ENCODE results near the gene SMIM7. TPM values are rescaled to one million over a fixed set of nuclear protein-coding genes. Genes with fewer than 3 reads are reported as not detected.
"Not testable (repeated sequence)": the region's sequence is repeated elsewhere in the genome, so short reads cannot be mapped to it uniquely, and the experiment has no call there.

The SMIM7 gene
- total RNA-seq, 2 experiments from 2014 or later, result 44.3 to 47.4 TPM

DNA sequence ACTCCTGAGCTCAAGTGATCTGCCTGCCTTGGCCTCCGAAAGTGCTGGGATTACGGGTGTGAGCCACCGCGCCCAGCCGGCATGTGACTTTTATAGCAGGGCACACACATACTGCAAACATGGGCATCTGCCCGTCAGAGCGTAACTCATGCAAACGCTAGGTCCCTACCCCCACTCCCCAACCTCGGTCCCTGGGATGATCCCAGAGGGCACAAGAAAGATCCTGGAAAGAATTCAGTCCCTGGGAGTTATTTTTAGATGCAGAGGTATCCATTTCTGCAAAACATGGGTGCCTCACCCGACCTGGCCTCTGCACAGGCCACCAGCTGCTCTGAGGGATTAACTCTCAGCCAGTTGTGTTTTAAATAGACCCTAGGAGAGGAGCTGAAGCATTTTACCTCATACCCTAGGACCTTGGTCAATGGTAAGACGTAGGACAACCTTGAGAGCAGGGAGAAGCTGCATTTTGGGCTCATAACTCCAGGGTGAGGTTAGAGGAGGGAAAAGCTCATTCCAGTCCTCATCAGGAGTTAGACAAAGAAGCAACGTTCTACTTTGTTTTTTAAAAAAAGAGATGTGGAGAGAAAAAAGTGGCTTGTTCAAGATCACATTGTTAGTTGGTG, 11.8 kb upstream of the SMIM7 start:
- Histone ChIP-seq H3K27me3 (ENCODE audit: control insufficient read depth in 1 of 2, insufficient read depth in 2 of 2, low read length in 2 of 2) (no peaks in the 10 kb centered on the region), H3K36me3 (ENCODE audit: insufficient read depth, low read length) (no peaks in the 10 kb centered on the region), H3K27ac (ENCODE audit: low read depth in 1 of 2, low read length in 2 of 2) (no peak overlapping the region), H3K4me1 (ENCODE audit: insufficient read depth, low read length) (no peaks in the 10 kb centered on the region), H3K9me3 (ENCODE audit: control insufficient read depth in 1 of 2, insufficient read depth in 1 of 2, low read length in 2 of 2) (no peaks in the 10 kb centered on the region), H3K4me3 (ENCODE audit: low read length) (no peak overlapping the region)
- ChIA-PET POLR2A (no interaction called here), CTCF (no interaction called here)
- H3K9me3 Mint-ChIP-seq, result no peaks in the 10 kb centered on the region
- H3K4me3 Mint-ChIP-seq, result no peak overlapping the region
- no peak for ATAC-seq (ENCODE audit: poor library complexity)
- no peaks in the 10 kb centered on the region for H3K36me3 Mint-ChIP-seq (ENCODE audit: low read depth)
- DNase-seq, result no peak
- no peak overlapping the region for H3K27ac Mint-ChIP-seq
- intact Hi-C loops (cut with DNase I, micrococcal nuclease), result no loop called here
- H3K27me3 Mint-ChIP-seq, result peaks cover 3% of the 10 kb centered on the region
- no peak for TF ChIP-seq CTCF (IDR thresholded peaks at IDR 0.05)
- no peaks in the 10 kb centered on the region for H3K4me1 Mint-ChIP-seq (ENCODE audit: low read depth)

DNA sequence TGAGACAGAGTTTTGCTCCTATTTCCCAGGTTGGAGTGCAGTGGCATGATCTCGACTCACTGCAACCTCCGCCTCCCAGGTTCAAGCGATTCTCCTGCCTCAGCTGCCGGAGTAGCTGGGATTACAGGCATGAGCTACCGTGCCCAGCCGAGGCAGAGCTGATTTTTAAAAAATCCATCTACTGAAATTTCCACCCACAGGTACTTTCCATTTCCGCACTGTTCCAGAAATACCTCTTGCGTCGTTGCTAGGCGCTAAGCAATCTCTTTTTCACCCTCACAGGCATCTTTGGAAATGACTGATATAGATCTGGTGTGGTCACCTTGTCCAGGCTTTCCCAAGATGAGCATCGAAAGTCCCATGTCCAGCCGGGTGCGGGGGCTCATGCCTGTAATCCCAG, 10.3 kb upstream of the SMIM7 start:
- ChIA-PET POLR2A (no interaction called here), CTCF (no interaction called here)
- Histone ChIP-seq H3K4me1 (ENCODE audit: insufficient read depth, low read length) (no peaks in the 10 kb centered on the region), H3K9me3 (ENCODE audit: control insufficient read depth in 1 of 2, insufficient read depth in 1 of 2, low read length in 2 of 2) (no peaks in the 10 kb centered on the region), H3K36me3 (ENCODE audit: insufficient read depth, low read length) (no peaks in the 10 kb centered on the region), H3K27ac (ENCODE audit: low read depth in 1 of 2, low read length in 2 of 2) (no peak overlapping the region), H3K4me3 (ENCODE audit: low read length) (no peak overlapping the region), H3K27me3 (ENCODE audit: control insufficient read depth in 1 of 2, insufficient read depth in 2 of 2, low read length in 2 of 2) (no peaks in the 10 kb centered on the region)
- Mint-ChIP-seq H3K36me3 (ENCODE audit: low read depth) (no peaks in the 10 kb centered on the region), H3K27me3 (no peaks in the 10 kb centered on the region), H3K4me3 (no peak overlapping the region), H3K27ac (no peak overlapping the region), H3K4me1 (ENCODE audit: low read depth) (no peaks in the 10 kb centered on the region), H3K9me3 (no peaks in the 10 kb centered on the region)
- intact Hi-C loops (cut with DNase I, micrococcal nuclease), result no loop called here
- ATAC-seq (ENCODE audit: poor library complexity), result no peak
- DNase-seq, result no peak
- no peak for TF ChIP-seq CTCF (IDR thresholded peaks at IDR 0.05)

DNA sequence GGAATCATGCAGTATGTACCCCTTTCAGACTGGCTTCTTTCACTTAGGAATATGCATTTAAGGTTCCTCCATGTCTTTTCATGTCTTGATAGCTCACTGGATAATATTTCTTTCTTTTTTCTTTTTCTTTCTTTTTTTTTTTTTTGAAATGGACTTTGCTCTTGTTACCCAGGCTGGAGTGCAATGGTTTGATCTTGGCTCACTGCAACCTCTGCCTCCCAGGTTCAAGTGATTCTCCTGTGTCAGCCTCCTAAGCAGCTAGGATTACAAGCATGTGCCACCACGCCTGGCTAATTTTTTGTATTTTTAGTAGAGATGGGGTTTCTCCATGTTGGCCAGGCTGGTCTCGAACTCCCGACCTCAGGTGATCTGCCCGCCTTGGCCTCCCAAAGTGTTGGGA, 8.8 kb upstream of the SMIM7 start:
- H3K27ac Mint-ChIP-seq; CTCF ChIA-PET; H3K36me3 Mint-ChIP-seq (ENCODE audit: low read depth); H3K4me3 ChIP-seq (ENCODE audit: low read length); H3K9me3 Mint-ChIP-seq; H3K27ac ChIP-seq (ENCODE audit: low read depth in 1 of 2, low read length in 2 of 2); intact Hi-C loops (cut with DNase I, micrococcal nuclease); H3K4me1 Mint-ChIP-seq (ENCODE audit: low read depth); H3K4me3 Mint-ChIP-seq; H3K36me3 ChIP-seq (ENCODE audit: insufficient read depth, low read length); H3K27me3 ChIP-seq (ENCODE audit: control insufficient read depth in 1 of 2, insufficient read depth in 2 of 2, low read length in 2 of 2); DNase-seq; POLR2A ChIA-PET; H3K9me3 ChIP-seq (ENCODE audit: control insufficient read depth in 1 of 2, insufficient read depth in 1 of 2, low read length in 2 of 2); H3K27me3 Mint-ChIP-seq; ATAC-seq (ENCODE audit: poor library complexity); H3K4me1 ChIP-seq (ENCODE audit: insufficient read depth, low read length): not testable (repeated sequence)

GRCh38 chr19:16668176-16668575, 8.2 kb upstream of the SMIM7 start:
- H3K4me1 Mint-ChIP-seq (ENCODE audit: low read depth), result peaks cover 4% of the 10 kb centered on the region
- H3K36me3 Mint-ChIP-seq (ENCODE audit: low read depth), result no peaks in the 10 kb centered on the region
- CTCF ChIA-PET, result no interaction called here
- ATAC-seq (ENCODE audit: poor library complexity) (no peak), DNase-seq (no peak)
- Histone ChIP-seq H3K4me3 (ENCODE audit: low read length) (no peak overlapping the region), H3K4me1 (ENCODE audit: insufficient read depth, low read length) (peaks cover 7% of the 10 kb centered on the region), H3K36me3 (ENCODE audit: insufficient read depth, low read length) (no peaks in the 10 kb centered on the region), H3K27ac (ENCODE audit: low read depth in 1 of 2, low read length in 2 of 2) (no peak overlapping the region), H3K9me3 (ENCODE audit: control insufficient read depth in 1 of 2, insufficient read depth in 1 of 2, low read length in 2 of 2) (no peaks in the 10 kb centered on the region), H3K27me3 (ENCODE audit: control insufficient read depth in 1 of 2, insufficient read depth in 2 of 2, low read length in 2 of 2) (no peaks in the 10 kb centered on the region)
- intact Hi-C loops (cut with DNase I, micrococcal nuclease), result no loop called here
- H3K27ac Mint-ChIP-seq, result no peak overlapping the region
- no peaks in the 10 kb centered on the region for H3K9me3 Mint-ChIP-seq
- H3K4me3 Mint-ChIP-seq, result no peak overlapping the region
- no peak for TF ChIP-seq CTCF (IDR thresholded peaks at IDR 0.05)
- POLR2A ChIA-PET, result no interaction called here
- no peaks in the 10 kb centered on the region for H3K27me3 Mint-ChIP-seq
